GM20431 (cell line): ENCODE measurements around the gene EPHB1.

Source experiments
- in situ Hi-C: fragments of 300-500 bp; cut with MseI, MboI; formaldehyde crosslinking; loops from one replicate; pipeline ENCODE4 v1.15.0; 2020; ENCODE audit warnings: low sequenced_read_pairs; ENCODE audit not compliant: unreplicated experiment

The EPHB1 gene

GRCh38 chr3:134928392-134928791 is 133.3 kb downstream of the EPHB1 start:
- in situ Hi-C loops: no loop called here

DNA sequence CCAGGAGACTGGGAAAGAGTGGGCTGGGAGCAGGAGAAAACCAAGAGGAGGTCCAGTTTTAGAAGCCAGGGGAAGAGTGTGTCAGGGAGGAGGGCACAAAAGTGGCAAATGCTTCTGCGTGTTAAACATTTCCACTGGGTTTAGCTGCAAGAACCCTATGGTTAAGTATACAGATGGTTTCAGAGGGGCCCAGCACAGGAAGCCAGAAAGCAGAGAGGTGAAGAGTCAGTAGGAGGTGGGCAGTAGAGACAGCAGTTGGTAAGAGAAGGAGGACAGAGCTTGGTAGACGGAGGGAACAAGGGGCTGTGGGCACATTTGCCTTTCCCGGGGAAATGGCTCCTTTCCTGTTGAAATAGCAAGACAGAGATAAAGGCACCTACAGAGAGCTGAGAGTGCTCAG is 133.8 kb downstream of the EPHB1 start:
- in situ Hi-C loops: no loop called here

DNA sequence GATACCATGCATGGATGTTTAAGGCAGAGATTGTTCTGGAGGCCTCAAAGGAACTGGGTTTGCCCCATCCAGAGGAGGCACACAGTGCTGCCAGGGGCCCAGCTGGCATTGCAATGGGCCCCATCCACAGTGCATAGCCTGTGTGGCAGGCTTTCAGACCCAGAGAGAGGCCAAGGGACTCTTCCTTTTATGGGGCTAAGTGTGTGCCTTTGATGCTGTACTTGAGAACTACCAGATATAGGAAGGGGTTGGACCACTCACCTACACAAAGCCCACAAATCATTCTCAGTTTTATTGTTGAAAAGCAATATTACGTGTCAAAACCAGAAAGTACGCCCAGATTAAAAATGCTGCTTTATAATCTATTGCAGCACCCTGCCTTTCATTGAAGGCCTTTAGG is 134.9 kb downstream of the EPHB1 start:
- in situ Hi-C loops: no loop called here

- in situ Hi-C loops: no loop called here
Measured at GRCh38 chr3:134931045-134931785, 136.2 kb downstream of the EPHB1 start.

- in situ Hi-C loops: no loop called here
Measured at GRCh38 chr3:134932035-134932434, 137.0 kb downstream of the EPHB1 start.

DNA sequence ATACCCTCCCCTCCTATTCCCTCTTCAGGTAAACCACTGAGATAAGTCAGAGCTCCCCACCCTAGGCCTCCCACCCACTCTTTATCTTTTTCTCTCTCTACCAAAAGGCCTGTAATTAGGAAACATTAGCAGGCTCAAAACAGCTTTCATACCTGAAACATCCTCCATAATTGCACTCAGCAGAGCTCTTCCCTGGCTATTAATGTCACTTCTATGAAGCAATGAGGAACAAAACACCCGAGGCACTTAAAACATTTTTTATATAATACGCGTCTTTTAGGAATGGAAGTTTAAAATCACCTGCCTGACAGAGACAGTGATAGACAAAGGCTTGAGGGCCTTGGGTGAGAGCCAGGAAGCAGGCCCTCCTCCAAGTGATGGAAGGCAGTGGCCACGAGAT is 138.9 kb downstream of the EPHB1 start:
- in situ Hi-C loops: no loop called here

DNA sequence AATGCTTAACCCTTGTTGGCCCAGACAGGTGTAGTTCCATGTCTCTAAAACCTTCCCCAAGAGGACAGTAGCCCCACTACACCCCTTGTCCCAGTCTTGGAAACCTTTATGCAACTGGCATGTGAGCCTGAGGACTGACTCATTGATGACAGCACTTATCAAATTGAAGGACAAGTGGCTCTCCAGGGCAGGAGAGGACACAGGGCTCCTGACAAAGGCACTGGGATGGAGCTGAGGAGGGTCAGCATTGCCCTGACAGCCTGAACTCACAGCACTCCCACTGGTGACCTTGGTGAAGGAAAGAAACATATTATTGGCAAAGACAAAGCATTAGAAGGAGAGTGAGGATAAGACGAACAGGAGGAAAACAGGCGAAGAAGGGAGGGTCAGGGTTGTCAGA is 139.9 kb downstream of the EPHB1 start:
- in situ Hi-C loops: no loop called here

DNA sequence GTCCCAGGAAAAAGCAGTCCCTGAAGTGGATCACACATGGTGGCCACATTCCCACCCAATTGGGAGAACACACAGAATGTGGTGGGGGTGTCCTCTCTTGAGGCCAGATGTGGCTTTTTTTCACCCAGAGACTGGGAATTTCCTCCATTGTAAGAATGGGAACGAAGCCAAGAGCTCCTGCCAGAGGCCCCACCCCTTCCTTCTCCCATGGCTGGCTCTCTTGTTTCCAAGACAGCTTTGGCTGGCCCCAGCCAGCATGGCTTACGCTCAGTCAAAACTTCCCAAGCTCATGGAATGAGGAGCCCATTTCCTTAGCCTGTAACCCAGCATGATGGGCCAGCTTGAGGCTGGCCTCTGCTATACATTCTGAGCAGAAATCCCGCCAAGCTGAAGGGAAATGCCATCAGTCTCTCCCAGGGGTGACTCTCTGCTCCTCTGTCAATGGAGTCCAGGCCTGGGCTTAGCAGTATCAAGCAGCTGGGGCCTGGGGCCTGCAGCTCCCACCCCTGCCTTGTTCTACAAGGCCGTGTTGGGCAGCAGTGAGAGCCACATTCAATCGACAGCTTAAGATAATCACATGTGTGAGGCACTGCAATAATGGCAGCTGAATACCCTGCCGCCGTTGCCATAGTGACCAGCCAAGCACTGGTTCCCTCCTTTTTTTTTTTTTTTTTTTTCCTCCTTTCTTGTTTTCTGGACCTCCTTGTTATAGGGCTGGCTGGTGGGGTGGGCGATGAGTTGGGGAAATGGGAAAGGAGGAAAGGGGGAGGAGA is 142.4 kb downstream of the EPHB1 start:
- in situ Hi-C loops: no loop called here

- in situ Hi-C loops: no loop called here
Measured at GRCh38 chr3:134938029-134938525, 143.0 kb downstream of the EPHB1 start.

- in situ Hi-C loops: no loop called here
Measured at GRCh38 chr3:134939978-134940377, 144.9 kb downstream of the EPHB1 start.

GRCh38 chr3:134941820-134942219 is 146.8 kb downstream of the EPHB1 start:
- in situ Hi-C loops: no loop called here

DNA sequence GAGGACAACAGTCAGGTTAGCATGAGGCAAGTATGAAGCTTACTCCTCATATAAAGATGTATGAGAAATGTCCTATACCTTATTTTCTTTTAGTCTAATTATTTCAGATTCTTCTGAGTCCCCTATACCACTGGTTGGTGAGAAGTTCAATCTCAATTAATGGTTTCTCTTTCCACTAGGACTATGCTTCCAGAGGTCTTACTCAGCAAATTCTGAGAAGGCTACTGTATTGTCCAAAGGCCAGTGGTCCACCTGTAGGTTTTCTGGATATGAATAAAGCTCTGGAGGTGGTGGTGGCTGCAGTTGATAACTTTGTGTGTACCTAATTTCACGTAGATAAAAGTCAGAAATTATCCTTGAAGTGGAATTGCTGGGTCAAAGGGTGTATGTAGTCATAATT is 149.4 kb downstream of the EPHB1 start:
- in situ Hi-C loops: no loop called here

GRCh38 chr3:134949150-134949549 is 154.1 kb downstream of the EPHB1 start:
- in situ Hi-C loops: no loop called here

DNA sequence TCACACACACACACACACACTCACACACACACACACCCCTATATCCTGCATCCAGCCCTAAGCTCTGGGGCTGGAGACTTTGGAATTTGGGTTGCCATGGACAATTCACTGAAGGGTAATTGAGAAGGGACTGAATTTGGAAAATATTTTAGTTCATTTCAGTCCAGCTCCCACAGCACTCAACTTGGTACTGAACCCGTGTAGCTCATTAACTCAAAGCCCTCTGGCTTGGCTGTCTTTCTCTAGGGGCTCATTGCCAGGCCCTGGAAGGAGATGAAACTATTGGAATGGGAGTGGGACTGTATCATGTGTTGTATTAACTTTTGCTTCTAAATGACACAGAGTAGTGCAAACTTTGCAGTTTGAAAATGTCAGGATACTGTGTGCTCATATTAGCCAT is 157.3 kb downstream of the EPHB1 start:
- in situ Hi-C loops: no loop called here

- in situ Hi-C loops: no loop called here
Measured at GRCh38 chr3:134955874-134956273, 160.8 kb downstream of the EPHB1 start.

DNA sequence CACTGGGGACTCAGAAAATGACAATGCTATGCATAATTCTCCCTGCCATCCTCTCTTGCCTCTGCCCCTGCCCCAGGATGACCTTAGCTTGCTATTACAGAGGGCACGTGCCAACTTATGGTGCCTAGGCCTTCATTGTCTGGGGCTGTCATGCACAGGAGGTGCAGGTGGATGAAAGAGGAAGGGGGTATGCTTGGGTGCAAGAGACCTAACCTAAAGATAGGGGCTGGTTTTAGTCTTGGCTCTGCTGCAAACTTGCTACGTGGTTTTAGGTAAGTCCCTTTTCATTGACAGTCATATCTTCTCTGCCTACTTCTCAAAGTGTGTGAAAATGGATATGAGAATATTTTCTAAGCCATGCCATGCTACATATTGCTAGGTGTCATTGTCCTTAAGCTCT is 161.3 kb downstream of the EPHB1 start:
- in situ Hi-C loops: no loop called here

- in situ Hi-C loops: no loop called here
Measured at GRCh38 chr3:134956844-134957243, 161.8 kb downstream of the EPHB1 start.

GRCh38 chr3:134959516-134959915 is 164.5 kb downstream of the EPHB1 start:
- in situ Hi-C loops: no loop called here

DNA sequence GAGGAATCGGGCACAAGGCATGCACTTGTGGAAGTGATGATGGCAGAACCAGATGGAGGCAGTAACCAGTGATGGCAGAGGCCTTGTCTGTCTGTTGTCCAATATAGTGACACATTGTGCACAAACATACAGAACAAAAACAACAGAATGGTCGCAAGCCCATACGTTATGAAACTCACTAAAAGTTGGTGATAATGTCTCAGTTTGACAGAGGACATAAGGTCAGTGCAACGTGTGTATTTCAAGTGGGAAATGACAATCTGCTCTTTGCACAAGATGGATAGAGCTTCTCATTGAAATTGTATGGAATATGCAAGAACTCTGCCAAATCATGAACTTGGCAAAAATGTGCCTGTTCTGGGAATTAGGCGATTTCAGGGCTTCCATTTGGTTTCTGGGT is 169.2 kb downstream of the EPHB1 start:
- in situ Hi-C loops: no loop called here

DNA sequence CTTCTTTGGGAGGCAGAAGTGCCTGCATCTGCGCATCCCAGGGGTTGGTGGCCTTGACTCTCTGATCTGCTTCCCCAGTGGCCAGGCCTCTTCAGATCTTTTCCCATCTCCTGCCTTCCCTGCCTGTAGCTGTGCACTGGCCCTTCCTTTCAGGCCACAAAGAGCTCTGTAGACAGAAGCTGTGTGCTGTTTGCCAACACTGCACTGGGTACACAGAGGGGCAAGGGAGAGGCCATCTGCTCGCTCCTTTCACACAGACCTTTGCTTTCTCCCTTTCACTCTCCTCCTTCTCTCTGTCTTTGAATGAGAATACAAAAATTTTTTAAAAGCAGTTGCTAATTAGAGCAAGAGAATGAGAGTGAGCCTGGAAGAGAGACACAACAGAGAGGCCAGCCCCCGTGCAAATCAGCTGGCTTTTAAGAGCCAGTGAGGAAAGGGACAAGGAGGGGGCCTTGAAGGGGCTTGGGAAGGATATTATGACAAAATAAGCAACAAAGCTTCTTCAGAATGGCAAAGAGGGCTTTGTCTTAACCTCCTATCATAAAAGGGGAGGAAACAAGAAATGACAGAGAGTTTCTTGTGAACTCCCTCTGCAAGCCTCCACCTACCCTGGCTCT is 170.9 kb downstream of the EPHB1 start:
- in situ Hi-C loops: no loop called here

DNA sequence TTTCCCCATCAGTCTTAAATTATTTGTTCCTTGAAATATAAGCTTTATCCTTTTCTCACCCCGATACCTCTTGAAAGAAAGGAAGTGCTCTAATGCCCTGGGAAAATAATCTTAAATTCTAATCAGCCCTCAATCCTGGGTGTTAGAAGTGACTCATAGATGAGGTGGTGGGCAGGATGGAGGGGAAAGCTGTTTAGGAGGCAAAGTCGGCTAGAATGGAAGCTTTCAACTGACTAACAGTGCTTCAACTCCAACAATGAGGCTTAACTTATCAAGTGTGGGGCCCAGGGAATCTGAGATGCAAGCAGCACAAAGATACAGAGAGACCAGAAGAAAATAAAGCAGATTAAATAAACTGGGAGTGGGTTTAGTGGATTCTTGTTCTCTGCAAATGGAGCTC is 175.8 kb downstream of the EPHB1 start:
- in situ Hi-C loops: no loop called here
